ENCODE data around the gene TNFRSF1A. TPM values are rescaled to one million over a fixed set of nuclear protein-coding genes. Genes with fewer than 3 reads are reported as not detected.

Gene TNFRSF1A
- total and polyA plus RNA-seq, 9 of the 15 experiments (the other 6 are each of a cell fraction or from before 2014, with no cell fraction given): 0.76 to 43.5 (median 30.0) TPM

- no peaks in the 10 kb centered on the region for H3K79me2 ChIP-seq (ENCODE audit: control insufficient read depth, insufficient read depth, low read length)
- H3K9me1 ChIP-seq (ENCODE audit: control insufficient read depth, insufficient read depth, low read length): no peaks in the 10 kb centered on the region
- peak in 1 of 2 experiments; percentile 72; a peak in 1 of 4 replicates for TF ChIP-seq MLLT1 (IDR thresholded peaks at IDR 0.05)
- no peak for TF ChIP-seq MTA3 (IDR thresholded peaks at IDR 0.05; ENCODE audit: borderline replicate concordance)
- H3K9me3 ChIP-seq (replicated peaks; ENCODE audit: control insufficient read depth, insufficient read depth, low read depth, low read length): no peaks in the 10 kb centered on the region
- H3K27me3 ChIP-seq (ENCODE audit: control insufficient read depth in 2 of 2, insufficient read depth in 2 of 2, low read length in 2 of 2): no peaks in the 10 kb centered on the region
- no peaks in the 10 kb centered on the region for H3K36me3 ChIP-seq (ENCODE audit: control insufficient read depth, insufficient read depth, low read length)
- ChIA-PET CTCF (ENCODE audit: low intra/inter-chr PET ratio) (no interaction called here), POLR2A (interaction anchor here (0.8 kb wide), 1 partner anchor 8 kb away, joined by 3 read pairs; no protein-coding TSS in a partner anchor)
- H3K9ac ChIP-seq (ENCODE audit: insufficient read depth in 1 of 2, low read depth in 2 of 2, low read length in 2 of 2): peak overlapping the region; percentile 68 to 92; a peak in 3 of 4 replicates
- in situ Hi-C loops (cut with MboI): no loop called here
- no peak for FAIRE-seq
- BruUV-seq (replicated peaks): no TSS peak
- no peak for DNase-seq (ENCODE audit: extremely low read depth in 1 of 4, low spot score in 3 of 4)
- no peaks in the 10 kb centered on the region for H4K20me1 ChIP-seq (replicated peaks; ENCODE audit: control insufficient read depth, insufficient read depth, low read length)
- H3K4me1 ChIP-seq (replicated peaks in 1 of 2; ENCODE audit: control insufficient read depth in 2 of 2, insufficient read depth in 2 of 2, low read length in 2 of 2): peaks cover 13 to 18% of the 10 kb centered on the region in 2 experiments; a peak in 4 of 5 replicates
- H3K27ac ChIP-seq (ENCODE audit: extremely low read depth, low read depth, low read length): peak overlapping the region; percentile 76; the same call in 2 of the 3 replicates
- H3K4me2 ChIP-seq (ENCODE audit: insufficient read depth, low read length): peak overlapping the region; percentile 79
- intact Hi-C loops (cut with micrococcal nuclease): no loop called here
- WGBS (ENCODE audit: insufficient coverage, low coverage, missing lambda C conversion rate): 62% methylated on average over 5 of the region's 15 CpGs
- ATAC-seq: no peak; the same call in 2 of the 3 replicates
- peak overlapping the region; percentile 56 for H3K4me3 ChIP-seq
- peak overlapping the region; percentile 93 for H2AFZ ChIP-seq (ENCODE audit: low read depth, low read length)
Measured at GRCh38 chr12:6364044-6364374, 22.1 kb upstream of the TNFRSF1A start.

- no peaks in the 10 kb centered on the region for H3K27me3 ChIP-seq (ENCODE audit: control insufficient read depth in 2 of 2, insufficient read depth in 2 of 2, low read length in 2 of 2)
- peak overlapping the region; percentile 79 for H3K4me2 ChIP-seq (ENCODE audit: insufficient read depth, low read length)
- CTCF ChIA-PET (ENCODE audit: low intra/inter-chr PET ratio): no interaction called here
- H3K9me3 ChIP-seq (replicated peaks; ENCODE audit: control insufficient read depth, insufficient read depth, low read depth, low read length): no peaks in the 10 kb centered on the region
- intact Hi-C loops (cut with micrococcal nuclease) (no loop called here), in situ Hi-C loops (cut with MboI) (no loop called here)
- TSS peak; percentile 81 for BruUV-seq (replicated peaks)
- H3K36me3 ChIP-seq (ENCODE audit: control insufficient read depth, insufficient read depth, low read length): no peaks in the 10 kb centered on the region
- ATAC-seq: peak; percentile 95
- no peaks in the 10 kb centered on the region for H3K9me1 ChIP-seq (ENCODE audit: control insufficient read depth, insufficient read depth, low read length)
- no peaks in the 10 kb centered on the region for H3K79me2 ChIP-seq (ENCODE audit: control insufficient read depth, insufficient read depth, low read length)
- H2AFZ ChIP-seq (ENCODE audit: low read depth, low read length): peak overlapping the region; percentile 93
- 3% methylated on average over 15 of the region's 59 CpGs for WGBS (ENCODE audit: insufficient coverage, low coverage, missing lambda C conversion rate)
- peak overlapping the region; percentile 68 to 92 for H3K9ac ChIP-seq (ENCODE audit: insufficient read depth in 1 of 2, low read depth in 2 of 2, low read length in 2 of 2)
- peak; percentile 85 to 95 (median 94) for DNase-seq (ENCODE audit: extremely low read depth in 1 of 4, low spot score in 3 of 4)
- H3K4me3 ChIP-seq: peak overlapping the region; percentile 56
- H3K27ac ChIP-seq (ENCODE audit: extremely low read depth, low read depth, low read length): peak overlapping the region; percentile 76
- peaks cover 8 to 14% of the 10 kb centered on the region in 2 experiments; a peak in 4 of 5 replicates for H3K4me1 ChIP-seq (replicated peaks in 1 of 2; ENCODE audit: control insufficient read depth in 2 of 2, insufficient read depth in 2 of 2, low read length in 2 of 2)
- no peak for FAIRE-seq
- POLR2A ChIA-PET: interaction anchor here (0.8 to 1.1 kb wide), 3 partner anchors 8 to 28 kb away, joined by 3 to 4 read pairs (median 3); no protein-coding TSS in a partner anchor
- no peaks in the 10 kb centered on the region for H4K20me1 ChIP-seq (replicated peaks; ENCODE audit: control insufficient read depth, insufficient read depth, low read length)
- TF ChIP-seq ATF1 (CRISPR knock-in tag; IDR thresholded peaks at IDR 0.05) (no peak), ATF1 (tag; IDR thresholded peaks at IDR 0.05) (0 out of 2 replicates have a peak, but pooled peaks have one; percentile 21), CEBPZ (IDR thresholded peaks at IDR 0.05; ENCODE audit: borderline replicate concordance, low read depth, low read length) (no peak), ZC3H11A (IDR thresholded peaks at IDR 0.05; ENCODE audit: low read depth, low read length) (no peak), ZNF583 (CRISPR knock-in tag; IDR thresholded peaks at IDR 0.05) (no peak), ZNF785 (CRISPR knock-in tag; IDR thresholded peaks at IDR 0.05) (no peak), HSF4 (CRISPR knock-in tag; IDR thresholded peaks at IDR 0.05; ENCODE audit: borderline replicate concordance) (no peak), FUS (optimal IDR thresholded peaks at IDR 0.05; ENCODE audit: low read depth, low read length) (no peak), RNF2 (IDR thresholded peaks at IDR 0.05) (no peak), MEF2D (tag; conservative IDR thresholded peaks at IDR 0.05; ENCODE audit: low read depth) (no peak)
Measured at GRCh38 chr12:6363330-6364043, 21.6 kb upstream of the TNFRSF1A start.

Data from K562 (cell line).